Left lung (tissue), 10 donors: ENCODE measurements around the gene PAIP2B. TPM values are rescaled to one million over a fixed set of nuclear protein-coding genes. Genes with fewer than 3 reads are reported as not detected.
"Not testable (repeated sequence)": the region's sequence is repeated elsewhere in the genome, so short reads cannot be mapped to it uniquely, and the experiment has no call there.

Experiments used
- ATAC-seq: fragments of 200-7000 bp; cut with Tn5 transposase; one replicate; pipeline ENCODE4 v1.9.1; 2020; ENCODE audit warnings: moderate library complexity
- DNase-seq, 4 donors: peaks; one replicate each; pipeline ENCODE4 v3.0.0-alpha.2; 2013 to 2020
- H3K27ac ChIP-seq, 2 donors: fragments of 200-600 bp; sonication (generic) in 1 of 2; one replicate each; pipeline versions ENCODE4 v1.5.0 to v1.8.0; 2020 to 2021
- H3K27me3 ChIP-seq, 2 donors: fragments of 200-600 bp; sonication (generic) in 1 of 2; one replicate each; pipeline versions ENCODE4 v1.5.0 to v1.8.0; 2020 to 2021
- H3K36me3 ChIP-seq, 2 donors: fragments of 200-600 bp; sonication (generic) in 1 of 2; one replicate each; pipeline versions ENCODE4 v1.5.0 to v1.8.0; 2020 to 2021
- H3K4me1 ChIP-seq, 2 donors: fragments of 200-600 bp; one replicate each; pipeline ENCODE4 v1.8.0; 2021
- H3K4me3 ChIP-seq, 2 donors: fragments of 200-600 bp; sonication (generic) in 1 of 2; one replicate each; pipeline versions ENCODE4 v1.5.0 to v1.8.0; 2020 to 2021; ENCODE audit warnings: mild to moderate bottlenecking in 1 of 2
- H3K9me3 ChIP-seq, 2 donors: fragments of 200-600 bp; sonication (generic) in 1 of 2; one replicate each; pipeline versions ENCODE4 v1.5.0 to v1.8.0; 2020 to 2021
- CTCF ChIP-seq, 2 donors: fragments of 200-600 bp; sonication (generic) in 1 of 2; IDR thresholded peaks; one replicate each; pipeline versions ENCODE4 v1.5.0 to v1.8.0; 2021; ENCODE audit warnings: antibody characterized with exemption in 2 of 2
- intact Hi-C, 2 donors: fragments of 100-400 bp; cut with DNase I; formaldehyde crosslinking; loops; one replicate each; pipeline versions ENCODE4 v1.11.2 to v1.14.2; 2022
- polyA plus RNA-seq, 6 donors: library from polyadenylated mRNA; unstranded; fragments of 120-200 nt; gene quantifications; one replicate each; pipeline ENCODE4 v1.2.1, GENCODE V29; 2013; ENCODE audit not compliant: insufficient read length in 6 of 6
- total RNA-seq, 2 donors: library from RNA; stranded (reverse); fragmentation: NEBNext Ultra II Directional; extraction: Animal tissue kit (Norgen Biotek cat#: 25700); gene quantifications; one replicate each; pipeline ENCODE4 v1.2.1, GENCODE V29; 2021
- donor health status: DM: no; HTN: yes; CAD: no.
- donor health status: DM: no; HTN: no; CAD: no.

Gene PAIP2B
- total and polyA plus RNA-seq, 8 donors: 4.6 to 11.5 (median 9.7) TPM

- no peak for TF ChIP-seq CTCF (IDR thresholded peaks at IDR 0.05)
- no peaks in the 10 kb centered on the region for H3K4me1 ChIP-seq
- no peak for ATAC-seq
- no peak overlapping the region for H3K27ac ChIP-seq
- H3K4me3 ChIP-seq: no peak overlapping the region
- no peaks in the 10 kb centered on the region for H3K27me3 ChIP-seq
- intact Hi-C loops: no loop called here
- H3K9me3 ChIP-seq: peaks cover 0 to 3% of the 10 kb centered on the region in 2 donors
- no peak for DNase-seq
- H3K36me3 ChIP-seq: no peaks in the 10 kb centered on the region
Observed at GRCh38 chr2:71191570-71191943, 35.3 kb downstream of the PAIP2B start.

- ATAC-seq (peak; percentile 37), DNase-seq (peak in 2 of 4 donors; percentile 32 to 54)
- Histone ChIP-seq H3K9me3 (no peaks in the 10 kb centered on the region), H3K36me3 (no peaks in the 10 kb centered on the region), H3K27me3 (no peaks in the 10 kb centered on the region), H3K4me1 (no peaks in the 10 kb centered on the region), H3K4me3 (no peak overlapping the region), H3K27ac (no peak overlapping the region)
- intact Hi-C loops: no loop called here
- TF ChIP-seq CTCF (IDR thresholded peaks at IDR 0.05): no peak
Observed at GRCh38 chr2:71190656-71191569, 36.0 kb downstream of the PAIP2B start.

- Histone ChIP-seq H3K4me3 (no peak overlapping the region), H3K36me3 (no peaks in the 10 kb centered on the region), H3K27ac (no peak overlapping the region), H3K4me1 (no peaks in the 10 kb centered on the region), H3K9me3 (no peaks in the 10 kb centered on the region), H3K27me3 (no peaks in the 10 kb centered on the region)
- TF ChIP-seq CTCF (IDR thresholded peaks at IDR 0.05): no peak
- ATAC-seq (no peak), DNase-seq (no peak)
- intact Hi-C loops: no loop called here
Observed at GRCh38 chr2:71187589-71187988, 39.3 kb downstream of the PAIP2B start.

- no peaks in the 10 kb centered on the region for H3K36me3 ChIP-seq
- DNase-seq (no peak), ATAC-seq (no peak)
- H3K27me3 ChIP-seq: no peaks in the 10 kb centered on the region
- no peak overlapping the region for H3K27ac ChIP-seq
- intact Hi-C loops: no loop called here
- TF ChIP-seq CTCF (IDR thresholded peaks at IDR 0.05): no peak
- no peaks in the 10 kb centered on the region for H3K4me1 ChIP-seq
- H3K9me3 ChIP-seq: no peaks in the 10 kb centered on the region
- no peak overlapping the region for H3K4me3 ChIP-seq
Observed at GRCh38 chr2:71186973-71187372, 39.9 kb downstream of the PAIP2B start.

GRCh38 chr2:71183306-71184115 lies 43.4 kb downstream of the PAIP2B start:
- intact Hi-C loops, H3K27ac ChIP-seq, H3K9me3 ChIP-seq, H3K4me1 ChIP-seq, H3K36me3 ChIP-seq, H3K4me3 ChIP-seq, H3K27me3 ChIP-seq: not testable (repeated sequence)
- ATAC-seq (peak; percentile 41), DNase-seq (peak in 2 of 4 donors; percentile 38 to 40)
